Measurements from ENCODE around the gene BRD1. TPM values are rescaled to one million over a fixed set of nuclear protein-coding genes. Genes with fewer than 3 reads are reported as not detected.
"Not testable (repeated sequence)": the region's sequence is repeated elsewhere in the genome, so short reads cannot be mapped to it uniquely, and the experiment has no call there.

The BRD1 gene
- total RNA-seq, 1 donor from 2014 or later = 35.1 TPM

DNA sequence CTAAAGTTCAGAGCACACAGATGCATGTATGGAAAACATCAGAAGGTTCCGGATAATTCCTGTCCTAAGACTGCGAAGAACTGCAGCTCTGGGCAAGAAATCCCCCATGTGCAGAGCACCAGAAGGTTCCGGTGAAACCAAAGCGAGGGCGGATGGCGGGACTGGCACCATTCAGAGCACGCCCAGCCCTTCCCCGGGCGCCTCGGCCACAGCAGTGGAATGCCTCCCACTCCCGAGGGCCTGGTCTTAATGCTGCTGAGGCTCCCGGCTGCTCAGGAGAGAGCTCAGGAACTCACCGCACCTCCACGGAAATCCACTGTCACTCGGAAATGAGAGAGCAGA lies 43.1 kb downstream of the BRD1 start:
- intact Hi-C loops (cut with DNase I) = no loop called here
- H3K36me3 ChIP-seq = peaks cover 0 to 48% of the 10 kb centered on the region in 2 donors
- TF ChIP-seq POLR2AphosphoS5 (IDR thresholded peaks at IDR 0.05; ENCODE audit: insufficient read depth in 1 of 2, low read depth in 1 of 2) (no peak), POLR2A (IDR thresholded peaks at IDR 0.05) (no peak)
- TF ChIP-seq, protein P1, sequence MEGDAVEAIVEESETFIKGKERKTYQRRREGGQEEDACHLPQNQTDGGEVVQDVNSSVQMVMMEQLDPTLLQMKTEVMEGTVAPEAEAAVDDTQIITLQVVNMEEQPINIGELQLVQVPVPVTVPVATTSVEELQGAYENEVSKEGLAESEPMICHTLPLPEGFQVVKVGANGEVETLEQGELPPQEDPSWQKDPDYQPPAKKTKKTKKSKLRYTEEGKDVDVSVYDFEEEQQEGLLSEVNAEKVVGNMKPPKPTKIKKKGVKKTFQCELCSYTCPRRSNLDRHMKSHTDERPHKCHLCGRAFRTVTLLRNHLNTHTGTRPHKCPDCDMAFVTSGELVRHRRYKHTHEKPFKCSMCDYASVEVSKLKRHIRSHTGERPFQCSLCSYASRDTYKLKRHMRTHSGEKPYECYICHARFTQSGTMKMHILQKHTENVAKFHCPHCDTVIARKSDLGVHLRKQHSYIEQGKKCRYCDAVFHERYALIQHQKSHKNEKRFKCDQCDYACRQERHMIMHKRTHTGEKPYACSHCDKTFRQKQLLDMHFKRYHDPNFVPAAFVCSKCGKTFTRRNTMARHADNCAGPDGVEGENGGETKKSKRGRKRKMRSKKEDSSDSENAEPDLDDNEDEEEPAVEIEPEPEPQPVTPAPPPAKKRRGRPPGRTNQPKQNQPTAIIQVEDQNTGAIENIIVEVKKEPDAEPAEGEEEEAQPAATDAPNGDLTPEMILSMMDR (IDR thresholded peaks at IDR 0.05) = no peak
- H3K4me1 ChIP-seq = peaks cover 68% of the 10 kb centered on the region
- H3K9me3 ChIP-seq = no peaks in the 10 kb centered on the region
- no peak overlapping the region for H3K27ac ChIP-seq
- no peak overlapping the region for H3K4me3 ChIP-seq
- H3K27me3 ChIP-seq = no peaks in the 10 kb centered on the region
- DNase-seq (ENCODE audit: extremely low spot score in 2 of 2) = no peak

DNA sequence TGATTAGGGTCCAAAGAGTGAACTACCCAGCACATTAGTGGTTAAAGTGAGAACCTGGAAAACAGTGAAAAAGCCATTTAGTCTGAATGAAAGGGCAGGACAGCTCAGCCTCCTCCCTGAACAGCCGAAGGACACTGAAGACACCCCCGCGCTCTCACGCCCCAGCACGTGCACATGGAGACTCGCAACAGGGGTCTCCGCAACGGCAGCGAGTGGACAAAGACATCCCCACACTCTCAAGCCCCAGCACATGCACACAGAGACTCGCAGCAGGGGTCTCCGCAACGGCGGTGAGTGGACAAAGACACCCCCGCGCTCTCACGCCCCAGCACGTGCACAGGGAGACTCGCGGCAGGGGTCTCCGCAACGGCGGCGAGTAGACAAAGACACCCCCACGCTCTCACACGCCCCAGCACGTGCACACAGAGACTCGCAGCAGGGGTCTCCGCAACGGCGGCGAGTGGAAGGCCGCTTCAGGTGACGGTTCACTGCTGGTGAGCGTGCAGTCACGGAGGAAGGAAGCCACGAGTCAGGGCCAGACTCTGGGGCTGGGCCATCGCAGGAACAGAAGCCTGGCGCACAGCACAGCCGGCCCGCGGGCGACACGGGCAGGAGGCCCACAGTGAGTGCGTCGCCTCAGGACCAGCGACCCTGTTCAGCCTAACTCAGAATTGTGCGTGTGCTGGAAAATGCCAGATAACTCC lies 43.6 kb downstream of the BRD1 start:
- TF ChIP-seq, protein P1 (IDR thresholded peaks at IDR 0.05) = no peak
- H3K9me3 ChIP-seq = no peaks in the 10 kb centered on the region
- H3K36me3 ChIP-seq = peaks cover 0 to 48% of the 10 kb centered on the region in 2 donors
- H3K4me3 ChIP-seq = no peak overlapping the region
- no peak for DNase-seq (ENCODE audit: extremely low spot score in 2 of 2)
- intact Hi-C loops (cut with DNase I) = no loop called here
- no peak overlapping the region for H3K27ac ChIP-seq
- H3K4me1 ChIP-seq = peaks cover 65% of the 10 kb centered on the region
- H3K27me3 ChIP-seq = no peaks in the 10 kb centered on the region

DNA sequence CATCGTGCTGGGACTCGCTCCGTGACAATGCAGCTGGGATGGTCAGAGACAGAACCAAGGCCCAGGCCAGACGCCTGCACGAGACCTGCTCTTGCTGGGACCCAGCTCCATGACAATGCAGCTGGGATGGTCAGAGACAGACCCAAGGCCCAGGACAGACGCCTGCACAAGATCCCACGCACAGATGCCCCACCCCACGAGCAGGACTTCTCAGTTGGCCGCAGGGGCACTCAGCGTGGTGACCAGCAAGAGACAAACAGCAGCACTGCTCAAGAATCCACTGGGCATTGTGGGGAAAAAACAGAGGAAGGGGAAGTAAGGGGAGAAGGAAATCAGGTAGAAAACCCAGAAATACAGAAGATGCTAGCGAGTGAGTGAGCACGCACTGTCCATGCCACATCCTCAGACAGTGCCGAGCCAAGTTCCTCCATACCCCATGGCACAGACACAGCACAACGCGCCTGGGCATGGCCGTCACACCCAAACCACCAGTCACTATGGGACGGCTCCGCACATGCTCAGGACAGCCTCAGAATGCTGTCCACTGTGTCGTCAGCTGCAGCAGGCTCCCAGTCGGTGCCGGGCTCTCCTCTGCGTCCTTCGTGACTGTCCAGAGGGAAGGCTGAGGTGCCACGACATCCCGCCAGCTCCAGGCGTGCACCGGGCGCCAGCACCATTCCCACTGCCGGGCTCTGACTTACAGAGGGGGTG lies 44.5 kb downstream of the BRD1 start:
- Histone ChIP-seq H3K27ac (no peak overlapping the region), H3K27me3 (no peaks in the 10 kb centered on the region), H3K36me3 (peaks cover 0 to 48% of the 10 kb centered on the region in 2 donors), H3K4me3 (no peak overlapping the region), H3K9me3 (no peaks in the 10 kb centered on the region), H3K4me1 (peaks cover 56% of the 10 kb centered on the region)
- no peak for DNase-seq (ENCODE audit: extremely low spot score in 2 of 2)
- intact Hi-C loops (cut with DNase I) = no loop called here
- TF ChIP-seq, protein P1 (IDR thresholded peaks at IDR 0.05) = no peak
- no peak for TF ChIP-seq POLR2AphosphoS5 (IDR thresholded peaks at IDR 0.05; ENCODE audit: insufficient read depth in 1 of 2, low read depth in 1 of 2)
- no peak for TF ChIP-seq POLR2A (IDR thresholded peaks at IDR 0.05)

DNA sequence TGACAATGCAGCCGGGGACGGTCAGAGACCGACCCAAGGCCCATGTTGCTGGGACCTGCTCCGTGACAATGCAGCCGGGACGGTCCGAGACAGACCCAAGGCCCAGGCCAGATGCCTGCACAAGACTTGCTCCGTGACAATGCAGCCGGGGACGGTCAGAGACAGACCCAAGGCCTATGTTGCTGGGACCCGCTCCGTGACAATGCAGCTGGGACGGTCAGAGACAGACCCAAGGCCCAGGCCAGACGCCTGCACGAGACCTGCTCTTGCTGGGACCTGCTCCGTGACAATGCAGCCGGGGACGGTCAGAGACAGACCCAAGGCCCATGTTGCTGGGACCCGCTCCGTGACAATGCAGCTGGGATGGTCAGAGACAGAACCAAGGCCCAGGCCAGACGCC lies 45.8 kb downstream of the BRD1 start:
- H3K27me3 ChIP-seq; H3K9me3 ChIP-seq; DNase-seq (ENCODE audit: extremely low spot score in 2 of 2); H3K4me3 ChIP-seq; intact Hi-C loops (cut with DNase I); H3K27ac ChIP-seq: not testable (repeated sequence)
- H3K4me1 ChIP-seq = peaks cover 52% of the 10 kb centered on the region
- peaks cover 0 to 48% of the 10 kb centered on the region in 2 donors for H3K36me3 ChIP-seq

DNA sequence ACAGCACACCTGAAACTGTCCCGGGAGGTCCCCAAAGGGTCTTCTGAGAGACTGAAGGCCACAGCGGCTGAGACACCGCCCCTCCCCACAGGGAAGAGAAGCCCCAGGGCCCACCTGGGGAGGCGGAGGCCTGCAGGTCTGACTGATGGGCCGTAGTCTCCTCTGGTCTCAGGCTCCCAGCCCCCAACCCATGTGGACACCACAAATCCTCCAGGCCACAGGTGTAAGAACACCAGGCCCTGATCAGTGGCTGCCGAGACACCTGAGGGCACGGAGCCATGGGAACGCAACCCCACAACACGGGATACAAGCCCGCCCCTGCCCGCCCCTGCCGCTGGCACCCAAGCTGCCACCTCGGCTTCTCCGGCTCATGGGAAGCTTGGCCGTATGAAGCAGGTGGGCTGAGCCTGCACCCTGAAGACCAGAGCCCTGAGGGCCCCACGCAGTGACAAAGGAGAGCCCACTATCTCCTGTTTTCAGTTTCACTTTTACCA lies 46.3 kb downstream of the BRD1 start:
- peaks cover 0 to 48% of the 10 kb centered on the region in 2 donors for H3K36me3 ChIP-seq
- no peak overlapping the region for H3K27ac ChIP-seq
- H3K4me1 ChIP-seq = peaks cover 53% of the 10 kb centered on the region
- H3K4me3 ChIP-seq = no peak overlapping the region
- H3K27me3 ChIP-seq = no peaks in the 10 kb centered on the region
- intact Hi-C loops (cut with DNase I) = no loop called here
- H3K9me3 ChIP-seq = no peaks in the 10 kb centered on the region
- no peak for TF ChIP-seq POLR2AphosphoS5 (IDR thresholded peaks at IDR 0.05; ENCODE audit: insufficient read depth in 1 of 2, low read depth in 1 of 2)
- DNase-seq (ENCODE audit: extremely low spot score in 2 of 2) = no peak

DNA sequence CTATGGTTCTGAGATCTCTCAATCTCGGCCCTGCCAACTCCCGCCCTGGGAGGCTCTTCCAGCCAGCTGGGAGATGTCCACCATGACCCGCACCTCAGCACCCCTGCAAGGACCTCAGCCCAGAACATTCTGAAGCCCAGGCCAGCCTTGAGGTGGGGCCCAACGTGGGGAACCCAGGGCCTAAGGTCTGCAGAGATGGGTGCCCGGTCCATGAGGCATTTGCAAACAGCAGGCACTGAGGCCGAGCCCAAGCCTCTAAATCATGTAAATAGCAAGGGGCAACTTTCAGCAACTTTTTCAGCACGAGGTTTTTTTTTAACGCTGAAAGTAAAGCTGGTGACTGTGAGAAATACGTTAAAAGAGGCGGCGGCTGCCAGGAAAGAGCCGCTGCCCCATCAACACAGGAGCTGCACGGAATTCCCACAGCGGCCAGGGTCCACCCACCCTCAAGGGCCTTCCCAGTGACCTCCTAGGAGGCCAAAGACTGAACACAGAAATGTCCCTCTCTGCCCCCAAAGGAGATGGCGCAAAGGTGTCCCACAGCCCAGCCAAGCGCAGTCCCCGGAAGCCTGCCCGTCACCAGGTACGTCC lies 46.9 kb downstream of the BRD1 start:
- intact Hi-C loops (cut with DNase I) = no loop called here
- Histone ChIP-seq H3K27me3 (no peaks in the 10 kb centered on the region), H3K36me3 (peaks cover 0 to 48% of the 10 kb centered on the region in 2 donors), H3K4me1 (peaks cover 48% of the 10 kb centered on the region), H3K27ac (no peak overlapping the region), H3K4me3 (no peak overlapping the region), H3K9me3 (no peaks in the 10 kb centered on the region)
- no peak for DNase-seq (ENCODE audit: extremely low spot score in 2 of 2)
- TF ChIP-seq POLR2A (IDR thresholded peaks at IDR 0.05) (no peak), POLR2AphosphoS5 (IDR thresholded peaks at IDR 0.05; ENCODE audit: insufficient read depth in 1 of 2, low read depth in 1 of 2) (no peak)
- TF ChIP-seq, protein P1 (IDR thresholded peaks at IDR 0.05) = no peak
